GM12875 (cell line): ENCODE data around the gene CAMK1G.

Experiments used
- H3K4me3 ChIP-seq: one replicate; pipeline ENCODE4 v1.5.1; 2011; ENCODE audit warnings: low read depth, low read length, control low read depth
- CTCF ChIP-seq: IDR thresholded peaks from 2 replicates; pipeline ENCODE4 v1.5.1; 2011; ENCODE audit warnings: low read depth, mild to moderate bottlenecking, control low read depth, inconsistent platforms, low read length, moderate library complexity, borderline replicate concordance; ENCODE audit not compliant: insufficient read depth

CAMK1G gene

GRCh38 chr1:209642816-209643215 lies 59.3 kb downstream of the CAMK1G start:
- H3K4me3 ChIP-seq: no peak overlapping the region
- TF ChIP-seq CTCF: no peak

GRCh38 chr1:209643285-209644020 lies 59.9 kb downstream of the CAMK1G start:
- no peak for TF ChIP-seq CTCF

GRCh38 chr1:209645574-209646452 lies 62.3 kb downstream of the CAMK1G start:
- no peak overlapping the region for H3K4me3 ChIP-seq
- no peak for TF ChIP-seq CTCF

More at GRCh38 chr1:209643285-209644020, 59.9 kb downstream of the CAMK1G start:
- H3K4me3 ChIP-seq: no peak overlapping the region

GRCh38 chr1:209646558-209646957 lies 63.0 kb downstream of the CAMK1G start:
- TF ChIP-seq CTCF: 0 out of 2 replicates have a peak, but pooled peaks have one; percentile 25

GRCh38 chr1:209647156-209647555 lies 63.6 kb downstream of the CAMK1G start:
- TF ChIP-seq CTCF: no peak
- no peak overlapping the region for H3K4me3 ChIP-seq

More at GRCh38 chr1:209646558-209646957, 63.0 kb downstream of the CAMK1G start:
- H3K4me3 ChIP-seq: no peak overlapping the region

- no peak for TF ChIP-seq CTCF
- H3K4me3 ChIP-seq: no peak overlapping the region
Measured at GRCh38 chr1:209648346-209648745, 64.8 kb downstream of the CAMK1G start.
